ENCODE data around the gene CCT6B.

- TF ChIP-seq POLR2A (IDR thresholded peaks at IDR 0.05) (no peak), CTCF (IDR thresholded peaks at IDR 0.05) (no peak)
Observed at GRCh38 chr17:34991606-34992005, 30.3 kb upstream of the CCT6B start.
